GM23338 (cell line): Measurements from ENCODE around the gene PANK1. TPM values are rescaled to one million over a fixed set of nuclear protein-coding genes. Genes with fewer than 3 reads are reported as not detected.

Experiments used
- ATAC-seq: fragments of 200-7000 bp; cut with Tn5 transposase; 3 replicates; pipeline ENCODE4 v1.9.1; 2020
- DNase-seq: peaks from one replicate; pipeline ENCODE4 v3.0.0-alpha.2; 2015; ENCODE audit warnings: low spot score
- H2AFZ ChIP-seq: fragments of 200-600 bp; sonication (generic); 2 replicates; pipeline ENCODE4 v1.8.0; 2016; ENCODE audit warnings: antibody characterized with exemption, mild to moderate bottlenecking, moderate library complexity
- H3F3A ChIP-seq: fragments of 200-600 bp; sonication (generic); replicated peaks from 2 replicates; pipeline ENCODE4 v1.8.0; 2017; ENCODE audit warnings: antibody characterized with exemption, mixed run types, low read depth
- H3K27ac ChIP-seq: fragments of 200-600 bp; sonication (generic); 2 replicates; pipeline ENCODE4 v1.6.1; 2016; ENCODE audit warnings: low read depth
- H3K27me3 ChIP-seq: fragments of 200-600 bp; sonication (generic); 2 replicates; pipeline ENCODE4 v1.8.0; 2016; ENCODE audit warnings: mild to moderate bottlenecking, mixed run types, moderate library complexity; ENCODE audit not compliant: insufficient read depth
- H3K36me3 ChIP-seq: fragments of 200-600 bp; sonication (generic); 2 replicates; pipeline ENCODE4 v1.8.0; 2016; ENCODE audit warnings: mild to moderate bottlenecking; ENCODE audit not compliant: insufficient read depth
- H3K4me1 ChIP-seq: fragments of 200-600 bp; sonication (generic); 2 replicates; pipeline ENCODE4 v1.8.0; 2016; ENCODE audit warnings: mild to moderate bottlenecking, moderate library complexity; ENCODE audit not compliant: insufficient read depth
- H3K4me2 ChIP-seq: fragments of 200-600 bp; sonication (generic); 2 replicates; pipeline ENCODE4 v1.7.1; 2017; ENCODE audit warnings: mixed run types
- H3K4me3 ChIP-seq: fragments of 200-600 bp; sonication (generic); 2 replicates; pipeline ENCODE4 v1.6.1; 2016; ENCODE audit warnings: mixed run types
- H3K79me2 ChIP-seq: fragments of 200-600 bp; sonication (generic); replicated peaks from 2 replicates; pipeline ENCODE4 v1.8.0; 2017; ENCODE audit warnings: mild to moderate bottlenecking; ENCODE audit not compliant: insufficient read depth
- H3K9me2 ChIP-seq: fragments of 200-600 bp; sonication (generic); 2 replicates; pipeline ENCODE4 v1.8.0; 2017; ENCODE audit not compliant: insufficient read depth
- H4K20me1 ChIP-seq: fragments of 200-600 bp; sonication (generic); replicated peaks from 2 replicates; pipeline ENCODE4 v1.8.0; 2017; ENCODE audit warnings: mild to moderate bottlenecking; ENCODE audit not compliant: insufficient read depth
- H3K27ac Mint-ChIP-seq: 2 replicates; pipeline ENCODE4 v1.8.0; 2020; ENCODE audit warnings: inconsistent platforms, mild to moderate bottlenecking, moderate library complexity, mixed read lengths
- H3K27me3 Mint-ChIP-seq: 3 replicates; pipeline ENCODE4 v1.8.0; 2022; ENCODE audit warnings: low read depth, mild to moderate bottlenecking, moderate library complexity, mixed read lengths, inconsistent platforms; ENCODE audit not compliant: insufficient read depth, poor library complexity
- H3K36me3 Mint-ChIP-seq: 3 replicates; pipeline ENCODE4 v1.8.0; 2021; ENCODE audit warnings: low read depth, mild to moderate bottlenecking, inconsistent platforms, moderate library complexity, mixed read lengths
- H3K4me1 Mint-ChIP-seq: 3 replicates; pipeline ENCODE4 v1.8.0; 2020; ENCODE audit warnings: mild to moderate bottlenecking, inconsistent platforms, mixed read lengths
- H3K4me3 Mint-ChIP-seq: 3 replicates; pipeline ENCODE4 v1.8.0; 2021; ENCODE audit warnings: moderate library complexity, mild to moderate bottlenecking, inconsistent platforms, mixed read lengths
- H3K9me3 Mint-ChIP-seq: 3 replicates; pipeline ENCODE4 v1.8.0; 2020; ENCODE audit warnings: moderate library complexity, mild to moderate bottlenecking, inconsistent platforms, mixed read lengths
- CREB1 ChIP-seq: fragments of 250-450 bp; sonication (Bioruptor Pico); IDR thresholded peaks from 2 replicates; pipeline ENCODE4 v1.5.0; 2020; ENCODE audit warnings: low read depth, mild to moderate bottlenecking, moderate library complexity
- EZH2phosphoT487 ChIP-seq: fragments of 200-600 bp; sonication (generic); IDR thresholded peaks from one replicate; pipeline ENCODE4 v1.8.1; 2018; ENCODE audit warnings: antibody characterized with exemption; ENCODE audit not compliant: unreplicated experiment
- JUNB ChIP-seq: IDR thresholded peaks from one replicate; pipeline ENCODE4 v1.6.1; 2016; ENCODE audit warnings: antibody characterized with exemption; ENCODE audit not compliant: unreplicated experiment
- NANOG ChIP-seq: IDR thresholded peaks from 2 replicates; pipeline ENCODE4 v1.6.1; 2016; ENCODE audit warnings: antibody characterized with exemption, borderline replicate concordance
- ZNF114 ChIP-seq: fragments of 250-450 bp; sonication (Bioruptor Pico); IDR thresholded peaks from 2 replicates; pipeline ENCODE4 v1.5.0; 2020; ENCODE audit warnings: mild to moderate bottlenecking, moderate library complexity
- ZNF331 ChIP-seq: fragments of 250-450 bp; sonication (Bioruptor Pico); IDR thresholded peaks from 2 replicates; pipeline ENCODE4 v1.5.0; 2020; ENCODE audit warnings: low read depth, mild to moderate bottlenecking, moderate library complexity
- polyA plus RNA-seq: library from polyadenylated mRNA; unstranded; fragments of >200 nt; fragmentation: Nextera tagmentation; extraction: Ambion mirVana; gene quantifications from 2 replicates; pipeline ENCODE4 v1.2.1, GENCODE V29; 2016
- total RNA-seq: library from RNA; depleted of rRNA; stranded (reverse); fragments of >200 nt; shearing (Covaris generic); gene quantifications from 2 replicates; pipeline ENCODE4 v1.2.3, GENCODE V29; 2014
- TF ChIP-seq, protein P1 (sequence below): IDR thresholded peaks from 2 replicates; pipeline ENCODE4 v1.6.1; 2016; ENCODE audit warnings: antibody characterized with exemption
- TF ChIP-seq, protein P2 (sequence below): fragments of 250-450 bp; sonication (Bioruptor Pico); IDR thresholded peaks from 2 replicates; pipeline ENCODE4 v1.5.0; 2020; ENCODE audit warnings: mild to moderate bottlenecking, moderate library complexity
- TF ChIP-seq, protein P3 (sequence below): IDR thresholded peaks from one replicate; pipeline ENCODE4 v1.6.1; 2018; ENCODE audit warnings: antibody characterized with exemption; ENCODE audit not compliant: unreplicated experiment

PANK1 gene
- total and polyA plus RNA-seq, 2 experiments from 2014 or later, result 15.2 to 44.7 TPM

DNA sequence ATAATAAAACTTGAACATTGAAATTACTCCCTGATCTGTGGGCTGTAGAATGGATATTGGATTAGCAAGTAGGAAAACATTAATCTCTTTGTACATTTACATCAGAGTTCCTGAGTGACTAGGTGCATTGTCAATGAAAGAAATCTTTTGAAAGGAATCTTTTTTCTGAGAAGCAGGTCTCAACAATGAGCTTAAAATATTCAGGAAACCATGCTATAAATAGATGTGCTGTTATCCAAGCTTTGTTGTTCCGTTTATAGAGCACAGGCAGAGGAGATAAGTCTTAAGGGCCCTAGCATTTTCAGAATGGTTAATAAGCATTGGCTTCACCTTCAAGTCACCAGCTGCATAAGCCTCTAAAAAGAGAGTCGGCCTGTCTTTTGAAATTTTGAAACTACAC, 68.3 kb downstream of the PANK1 start:
- Histone ChIP-seq H3K4me2 (no peak overlapping the region), H3K9me2 (no peaks in the 10 kb centered on the region), H4K20me1 (no peaks in the 10 kb centered on the region), H3K36me3 (no peaks in the 10 kb centered on the region), H3K4me3 (no peak overlapping the region), H3K4me1 (no peaks in the 10 kb centered on the region), H3K27me3 (no peaks in the 10 kb centered on the region), H2AFZ (no peak overlapping the region), H3K79me2 (no peaks in the 10 kb centered on the region), H3K27ac (no peak overlapping the region), H3F3A (no peaks in the 10 kb centered on the region)
- DNase-seq, result no peak
- no peaks in the 10 kb centered on the region for H3K4me1 Mint-ChIP-seq
- H3K36me3 Mint-ChIP-seq, result no peaks in the 10 kb centered on the region
- no peak overlapping the region for H3K27ac Mint-ChIP-seq
- TF ChIP-seq, protein P1, sequence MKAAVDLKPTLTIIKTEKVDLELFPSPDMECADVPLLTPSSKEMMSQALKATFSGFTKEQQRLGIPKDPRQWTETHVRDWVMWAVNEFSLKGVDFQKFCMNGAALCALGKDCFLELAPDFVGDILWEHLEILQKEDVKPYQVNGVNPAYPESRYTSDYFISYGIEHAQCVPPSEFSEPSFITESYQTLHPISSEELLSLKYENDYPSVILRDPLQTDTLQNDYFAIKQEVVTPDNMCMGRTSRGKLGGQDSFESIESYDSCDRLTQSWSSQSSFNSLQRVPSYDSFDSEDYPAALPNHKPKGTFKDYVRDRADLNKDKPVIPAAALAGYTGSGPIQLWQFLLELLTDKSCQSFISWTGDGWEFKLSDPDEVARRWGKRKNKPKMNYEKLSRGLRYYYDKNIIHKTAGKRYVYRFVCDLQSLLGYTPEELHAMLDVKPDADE, result no peak
- TF ChIP-seq, protein P2, sequence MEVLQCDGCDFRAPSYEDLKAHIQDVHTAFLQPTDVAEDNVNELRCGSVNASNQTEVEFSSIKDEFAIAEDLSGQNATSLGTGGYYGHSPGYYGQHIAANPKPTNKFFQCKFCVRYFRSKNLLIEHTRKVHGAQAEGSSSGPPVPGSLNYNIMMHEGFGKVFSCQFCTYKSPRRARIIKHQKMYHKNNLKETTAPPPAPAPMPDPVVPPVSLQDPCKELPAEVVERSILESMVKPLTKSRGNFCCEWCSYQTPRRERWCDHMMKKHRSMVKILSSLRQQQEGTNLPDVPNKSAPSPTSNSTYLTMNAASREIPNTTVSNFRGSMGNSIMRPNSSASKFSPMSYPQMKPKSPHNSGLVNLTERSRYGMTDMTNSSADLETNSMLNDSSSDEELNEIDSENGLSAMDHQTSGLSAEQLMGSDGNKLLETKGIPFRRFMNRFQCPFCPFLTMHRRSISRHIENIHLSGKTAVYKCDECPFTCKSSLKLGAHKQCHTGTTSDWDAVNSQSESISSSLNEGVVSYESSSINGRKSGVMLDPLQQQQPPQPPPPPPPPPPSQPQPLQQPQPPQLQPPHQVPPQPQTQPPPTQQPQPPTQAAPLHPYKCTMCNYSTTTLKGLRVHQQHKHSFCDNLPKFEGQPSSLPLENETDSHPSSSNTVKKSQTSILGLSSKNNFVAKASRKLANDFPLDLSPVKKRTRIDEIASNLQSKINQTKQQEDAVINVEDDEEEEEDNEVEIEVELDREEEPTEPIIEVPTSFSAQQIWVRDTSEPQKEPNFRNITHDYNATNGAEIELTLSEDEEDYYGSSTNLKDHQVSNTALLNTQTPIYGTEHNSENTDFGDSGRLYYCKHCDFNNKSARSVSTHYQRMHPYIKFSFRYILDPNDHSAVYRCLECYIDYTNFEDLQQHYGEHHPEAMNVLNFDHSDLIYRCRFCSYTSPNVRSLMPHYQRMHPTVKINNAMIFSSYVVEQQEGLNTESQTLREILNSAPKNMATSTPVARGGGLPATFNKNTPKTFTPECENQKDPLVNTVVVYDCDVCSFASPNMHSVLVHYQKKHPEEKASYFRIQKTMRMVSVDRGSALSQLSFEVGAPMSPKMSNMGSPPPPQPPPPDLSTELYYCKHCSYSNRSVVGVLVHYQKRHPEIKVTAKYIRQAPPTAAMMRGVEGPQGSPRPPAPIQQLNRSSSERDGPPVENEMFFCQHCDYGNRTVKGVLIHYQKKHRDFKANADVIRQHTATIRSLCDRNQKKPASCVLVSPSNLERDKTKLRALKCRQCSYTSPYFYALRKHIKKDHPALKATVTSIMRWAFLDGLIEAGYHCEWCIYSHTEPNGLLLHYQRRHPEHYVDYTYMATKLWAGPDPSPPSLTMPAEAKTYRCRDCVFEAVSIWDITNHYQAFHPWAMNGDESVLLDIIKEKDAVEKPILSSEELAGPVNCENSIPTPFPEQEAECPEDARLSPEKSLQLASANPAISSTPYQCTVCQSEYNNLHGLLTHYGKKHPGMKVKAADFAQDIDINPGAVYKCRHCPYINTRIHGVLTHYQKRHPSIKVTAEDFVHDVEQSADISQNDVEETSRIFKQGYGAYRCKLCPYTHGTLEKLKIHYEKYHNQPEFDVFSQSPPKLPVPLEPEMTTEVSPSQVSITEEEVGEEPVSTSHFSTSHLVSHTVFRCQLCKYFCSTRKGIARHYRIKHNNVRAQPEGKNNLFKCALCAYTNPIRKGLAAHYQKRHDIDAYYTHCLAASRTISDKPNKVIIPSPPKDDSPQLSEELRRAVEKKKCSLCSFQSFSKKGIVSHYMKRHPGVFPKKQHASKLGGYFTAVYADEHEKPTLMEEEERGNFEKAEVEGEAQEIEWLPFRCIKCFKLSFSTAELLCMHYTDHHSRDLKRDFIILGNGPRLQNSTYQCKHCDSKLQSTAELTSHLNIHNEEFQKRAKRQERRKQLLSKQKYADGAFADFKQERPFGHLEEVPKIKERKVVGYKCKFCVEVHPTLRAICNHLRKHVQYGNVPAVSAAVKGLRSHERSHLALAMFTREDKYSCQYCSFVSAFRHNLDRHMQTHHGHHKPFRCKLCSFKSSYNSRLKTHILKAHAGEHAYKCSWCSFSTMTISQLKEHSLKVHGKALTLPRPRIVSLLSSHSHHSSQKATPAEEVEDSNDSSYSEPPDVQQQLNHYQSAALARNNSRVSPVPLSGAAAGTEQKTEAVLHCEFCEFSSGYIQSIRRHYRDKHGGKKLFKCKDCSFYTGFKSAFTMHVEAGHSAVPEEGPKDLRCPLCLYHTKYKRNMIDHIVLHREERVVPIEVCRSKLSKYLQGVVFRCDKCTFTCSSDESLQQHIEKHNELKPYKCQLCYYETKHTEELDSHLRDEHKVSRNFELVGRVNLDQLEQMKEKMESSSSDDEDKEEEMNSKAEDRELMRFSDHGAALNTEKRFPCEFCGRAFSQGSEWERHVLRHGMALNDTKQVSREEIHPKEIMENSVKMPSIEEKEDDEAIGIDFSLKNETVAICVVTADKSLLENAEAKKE (CRISPR knock-in tag), result no peak
- TF ChIP-seq, protein P3, sequence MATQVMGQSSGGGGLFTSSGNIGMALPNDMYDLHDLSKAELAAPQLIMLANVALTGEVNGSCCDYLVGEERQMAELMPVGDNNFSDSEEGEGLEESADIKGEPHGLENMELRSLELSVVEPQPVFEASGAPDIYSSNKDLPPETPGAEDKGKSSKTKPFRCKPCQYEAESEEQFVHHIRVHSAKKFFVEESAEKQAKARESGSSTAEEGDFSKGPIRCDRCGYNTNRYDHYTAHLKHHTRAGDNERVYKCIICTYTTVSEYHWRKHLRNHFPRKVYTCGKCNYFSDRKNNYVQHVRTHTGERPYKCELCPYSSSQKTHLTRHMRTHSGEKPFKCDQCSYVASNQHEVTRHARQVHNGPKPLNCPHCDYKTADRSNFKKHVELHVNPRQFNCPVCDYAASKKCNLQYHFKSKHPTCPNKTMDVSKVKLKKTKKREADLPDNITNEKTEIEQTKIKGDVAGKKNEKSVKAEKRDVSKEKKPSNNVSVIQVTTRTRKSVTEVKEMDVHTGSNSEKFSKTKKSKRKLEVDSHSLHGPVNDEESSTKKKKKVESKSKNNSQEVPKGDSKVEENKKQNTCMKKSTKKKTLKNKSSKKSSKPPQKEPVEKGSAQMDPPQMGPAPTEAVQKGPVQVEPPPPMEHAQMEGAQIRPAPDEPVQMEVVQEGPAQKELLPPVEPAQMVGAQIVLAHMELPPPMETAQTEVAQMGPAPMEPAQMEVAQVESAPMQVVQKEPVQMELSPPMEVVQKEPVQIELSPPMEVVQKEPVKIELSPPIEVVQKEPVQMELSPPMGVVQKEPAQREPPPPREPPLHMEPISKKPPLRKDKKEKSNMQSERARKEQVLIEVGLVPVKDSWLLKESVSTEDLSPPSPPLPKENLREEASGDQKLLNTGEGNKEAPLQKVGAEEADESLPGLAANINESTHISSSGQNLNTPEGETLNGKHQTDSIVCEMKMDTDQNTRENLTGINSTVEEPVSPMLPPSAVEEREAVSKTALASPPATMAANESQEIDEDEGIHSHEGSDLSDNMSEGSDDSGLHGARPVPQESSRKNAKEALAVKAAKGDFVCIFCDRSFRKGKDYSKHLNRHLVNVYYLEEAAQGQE, result no peak
- TF ChIP-seq ZNF114 (CRISPR knock-in tag) (no peak), CREB1 (no peak), JUNB (no peak), NANOG (no peak), EZH2phosphoT487 (no peak), ZNF331 (no peak)
- H3K4me3 Mint-ChIP-seq, result no peak overlapping the region
- H3K27me3 Mint-ChIP-seq, result peaks cover 4% of the 10 kb centered on the region
- no peak for ATAC-seq
- no peaks in the 10 kb centered on the region for H3K9me3 Mint-ChIP-seq
